RKO (cell line): ENCODE data around the gene CAPS.

Experiments
- DNase-seq: peaks from one replicate; pipeline ENCODE4 v3.0.0-alpha.2; 2016; ENCODE audit warnings: low spot score

CAPS gene

GRCh38 chr19:5934774-5935472, 20.9 kb downstream of the CAPS start:
- DNase-seq: no peak

DNA sequence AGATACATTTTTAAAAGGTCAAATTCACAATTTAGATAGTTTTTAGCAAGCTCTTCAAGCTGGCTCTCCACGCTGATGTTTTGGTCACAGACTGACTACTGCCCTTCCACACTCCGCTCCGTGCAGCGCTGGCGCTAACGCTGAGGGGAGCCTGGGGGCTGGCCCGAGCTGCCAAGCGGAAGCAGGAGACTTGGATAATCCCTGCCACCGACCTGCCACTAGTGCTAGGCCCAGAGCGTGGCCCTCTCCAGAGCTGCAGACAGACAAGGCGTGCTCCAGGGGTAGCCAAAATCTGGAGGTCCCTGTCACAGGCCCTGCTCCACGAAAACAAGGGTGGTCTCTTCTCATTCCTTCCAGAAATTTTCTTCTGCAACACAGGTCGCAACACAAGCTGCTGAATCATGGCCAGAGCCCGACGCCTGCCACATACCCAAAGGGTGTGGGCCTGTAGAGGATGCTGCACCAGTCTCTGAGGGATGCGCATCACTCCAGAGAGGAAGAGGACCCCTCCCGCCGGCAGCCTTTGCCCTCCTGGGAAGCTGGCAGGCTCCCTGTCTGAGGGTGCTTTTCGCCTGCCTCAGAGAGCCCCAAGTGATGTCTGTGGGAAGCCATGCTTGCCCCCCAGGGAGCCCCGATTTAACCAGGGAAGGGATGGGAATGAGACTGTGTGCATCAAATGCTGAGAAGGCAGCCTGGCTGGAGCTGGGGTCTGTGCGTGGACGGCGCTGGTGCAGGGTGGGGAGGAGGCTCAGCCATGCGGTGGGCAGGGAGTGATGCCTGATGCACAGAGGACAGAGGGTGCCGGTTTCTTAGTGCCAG, 21.6 kb downstream of the CAPS start:
- DNase-seq: no peak

DNA sequence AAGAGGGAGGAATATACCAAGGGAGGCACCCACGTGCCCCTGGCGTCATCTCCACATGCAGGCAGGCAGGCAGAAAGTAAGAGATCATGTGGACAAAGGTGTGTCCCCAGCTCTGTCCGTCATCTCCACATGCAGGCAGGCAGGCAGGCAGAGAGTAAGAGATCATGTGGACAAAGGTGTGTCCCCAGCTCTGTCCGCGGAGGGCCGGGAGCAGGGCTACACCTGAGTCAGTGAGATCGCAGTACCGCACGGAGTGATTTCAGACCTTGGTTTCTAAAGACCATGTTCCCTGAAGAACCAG, 22.2 kb downstream of the CAPS start:
- no peak for DNase-seq

GRCh38 chr19:5937550-5937949, 23.5 kb downstream of the CAPS start:
- DNase-seq: no peak

- no peak for DNase-seq
These were observed 26.5 kb downstream of the CAPS start for GRCh38 chr19:5940260-5941208.

- no peak for DNase-seq
These were observed 27.6 kb downstream of the CAPS start for GRCh38 chr19:5941673-5942072.

- no peak for DNase-seq
These were observed 29.0 kb downstream of the CAPS start for GRCh38 chr19:5943045-5943444.

GRCh38 chr19:5943623-5944022, 29.6 kb downstream of the CAPS start:
- DNase-seq: no peak

DNA sequence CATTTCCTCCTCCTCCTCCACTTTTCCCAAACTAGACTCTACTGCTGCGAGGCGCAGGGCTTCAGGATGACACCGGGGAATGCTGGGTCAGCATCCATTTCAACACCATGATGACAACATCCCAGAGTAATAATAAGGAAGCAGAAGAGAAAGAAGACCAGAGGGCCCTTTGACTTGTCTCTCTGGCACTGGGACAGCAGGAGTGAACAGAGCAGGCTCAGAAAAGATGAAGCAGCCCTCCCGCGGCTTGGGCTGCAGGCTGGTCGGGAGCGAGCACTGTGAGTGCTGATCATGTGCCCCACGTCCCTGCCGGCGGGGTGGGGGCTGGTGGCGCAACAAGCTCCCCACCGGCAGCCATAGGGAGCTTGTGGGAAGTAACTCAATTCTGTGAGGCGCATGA, 33.4 kb downstream of the CAPS start:
- no peak for DNase-seq

- no peak for DNase-seq
These were observed 34.9 kb downstream of the CAPS start for GRCh38 chr19:5948752-5949564.

DNA sequence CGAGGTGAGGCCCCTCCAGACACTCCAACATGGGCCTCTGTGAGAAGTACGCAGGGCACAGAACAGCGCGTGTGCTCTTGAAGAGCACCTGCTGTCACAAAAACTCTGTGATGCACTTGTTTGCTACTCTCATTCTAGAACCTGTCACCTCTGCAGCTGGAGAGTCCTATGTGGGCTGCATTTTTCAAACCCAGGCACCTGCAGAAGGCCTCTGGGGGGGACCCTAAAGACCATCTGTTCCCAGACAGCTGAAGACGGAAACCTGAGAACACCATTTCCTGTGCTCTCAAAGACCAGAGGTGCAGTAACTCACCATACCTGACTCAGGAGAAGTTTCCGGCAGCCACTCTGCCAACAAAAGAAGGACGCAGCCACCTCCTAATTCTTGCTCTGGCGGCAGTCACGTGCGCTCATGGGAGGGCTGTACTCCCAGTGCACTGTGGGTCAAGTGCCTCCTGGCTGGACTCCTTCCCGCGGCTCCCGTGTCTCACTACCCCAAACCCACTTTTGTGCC, 35.8 kb downstream of the CAPS start:
- DNase-seq: no peak

DNA sequence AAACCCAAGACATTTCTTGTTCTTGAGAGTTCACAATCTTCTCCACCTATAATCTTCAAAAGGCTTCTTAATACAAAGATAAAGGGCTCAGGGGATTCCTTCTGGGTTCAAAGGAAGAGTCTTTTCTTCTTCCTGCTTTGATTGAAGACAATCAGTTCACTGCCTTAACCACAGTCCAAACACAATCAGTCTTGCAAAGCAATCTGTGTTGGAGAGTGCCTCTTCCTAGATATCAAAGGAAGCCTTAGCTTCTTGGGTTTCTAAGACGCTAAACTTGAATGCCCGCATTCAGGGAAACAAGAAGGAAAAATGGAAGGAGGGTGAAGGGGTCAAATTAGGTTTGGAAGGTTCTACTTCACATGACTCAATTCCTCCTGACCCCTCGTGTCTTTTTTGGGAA, 36.7 kb downstream of the CAPS start:
- no peak for DNase-seq

DNA sequence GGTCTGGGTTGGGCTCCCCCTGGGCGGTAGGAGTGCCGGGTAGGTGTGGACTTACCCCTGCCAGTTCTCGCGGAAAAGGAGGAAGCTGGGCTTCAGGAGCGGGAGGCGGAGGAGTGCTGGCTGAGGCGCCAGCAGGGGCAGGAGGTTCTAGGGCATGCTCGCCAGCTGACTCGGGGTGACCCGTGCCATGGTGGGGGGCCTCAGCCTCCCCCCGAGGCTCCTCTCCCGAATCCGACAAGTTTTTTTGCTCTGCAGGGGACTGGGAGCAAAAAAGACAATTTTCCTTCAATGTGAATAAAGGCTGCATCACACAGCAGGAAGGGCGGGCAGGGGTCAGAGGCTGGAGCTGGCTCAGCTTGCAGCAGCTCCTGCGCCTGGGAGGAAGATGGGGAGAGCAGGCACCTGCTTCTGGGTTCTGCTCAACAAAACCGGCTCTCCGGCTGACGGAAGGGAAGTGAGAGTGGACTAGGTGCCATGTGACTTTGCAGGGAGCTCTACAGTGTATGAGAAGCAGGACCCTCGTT, 37.3 kb downstream of the CAPS start:
- no peak for DNase-seq

GRCh38 chr19:5952193-5953029, 38.4 kb downstream of the CAPS start:
- DNase-seq: no peak

DNA sequence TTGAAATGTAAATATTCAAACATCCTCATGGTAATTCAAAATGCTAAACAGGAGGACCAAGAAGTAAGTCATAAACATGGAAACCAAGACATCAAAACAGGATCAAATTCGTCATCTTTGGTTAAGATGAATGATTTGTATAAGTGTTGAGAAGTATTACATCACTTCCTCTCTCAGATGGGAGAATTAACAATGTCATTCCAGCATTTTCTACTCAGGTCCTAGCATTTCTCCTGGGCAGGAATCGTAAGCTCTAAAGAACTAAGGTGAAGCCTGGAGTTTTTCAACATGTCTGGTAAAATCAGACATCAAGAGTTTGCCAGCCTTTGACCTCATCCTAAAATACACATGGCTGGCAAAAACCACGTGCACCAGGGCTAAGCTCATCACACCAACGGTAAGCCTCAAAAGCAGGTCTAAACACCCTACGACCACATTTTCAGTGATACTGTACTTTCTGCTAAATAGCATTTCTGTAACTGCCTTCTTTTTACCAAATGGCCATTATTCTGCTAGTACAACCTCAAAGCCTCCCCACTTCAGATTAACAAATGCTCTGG, 39.1 kb downstream of the CAPS start:
- peak; percentile 24 for DNase-seq

- DNase-seq: no peak
These were observed 39.7 kb downstream of the CAPS start for GRCh38 chr19:5953680-5954213.

DNA sequence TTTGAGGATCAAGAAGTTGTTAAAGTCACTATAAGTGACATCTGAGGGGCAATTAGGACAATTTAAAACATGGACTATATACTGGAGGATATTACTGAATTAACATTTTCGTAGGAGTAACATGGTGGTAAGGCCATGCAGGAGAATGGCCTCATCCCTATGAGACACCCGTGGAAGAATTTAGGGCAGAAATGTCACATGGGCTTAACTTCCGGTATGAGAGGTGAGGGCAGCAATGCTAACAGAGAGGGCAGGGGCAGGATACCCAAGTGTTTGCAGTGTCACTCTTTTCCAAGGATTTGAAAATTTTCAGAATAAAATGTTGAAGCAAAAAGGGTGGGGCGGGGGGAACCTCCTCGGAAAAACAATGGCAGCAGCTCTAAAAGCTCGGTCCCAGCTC, 40.2 kb downstream of the CAPS start:
- DNase-seq: no peak

- DNase-seq: no peak
These were observed 41.5 kb downstream of the CAPS start for GRCh38 chr19:5955636-5955935.

DNA sequence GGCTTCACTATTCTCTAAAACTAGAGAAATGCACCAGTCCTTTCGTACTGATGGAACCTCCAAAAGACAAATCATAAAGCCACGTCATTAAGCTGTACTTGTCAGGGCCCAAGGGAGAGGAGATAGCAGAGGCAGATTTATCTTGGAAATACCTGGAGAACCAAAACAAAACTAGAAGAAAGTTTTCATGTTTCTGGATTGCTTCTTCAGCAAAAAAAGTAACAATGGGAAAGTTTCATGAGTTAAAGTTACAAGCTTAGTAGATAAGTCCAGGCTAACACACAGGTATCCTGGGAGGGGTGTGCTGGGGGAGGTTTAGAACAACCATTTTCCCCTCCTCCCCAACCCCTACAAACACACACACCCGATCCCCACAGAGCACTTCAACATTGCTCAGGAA, 42.3 kb downstream of the CAPS start:
- DNase-seq: no peak

- DNase-seq: no peak
These were observed 42.7 kb downstream of the CAPS start for GRCh38 chr19:5956728-5957127.
